ENCODE data around the gene PHKA2.

DNA sequence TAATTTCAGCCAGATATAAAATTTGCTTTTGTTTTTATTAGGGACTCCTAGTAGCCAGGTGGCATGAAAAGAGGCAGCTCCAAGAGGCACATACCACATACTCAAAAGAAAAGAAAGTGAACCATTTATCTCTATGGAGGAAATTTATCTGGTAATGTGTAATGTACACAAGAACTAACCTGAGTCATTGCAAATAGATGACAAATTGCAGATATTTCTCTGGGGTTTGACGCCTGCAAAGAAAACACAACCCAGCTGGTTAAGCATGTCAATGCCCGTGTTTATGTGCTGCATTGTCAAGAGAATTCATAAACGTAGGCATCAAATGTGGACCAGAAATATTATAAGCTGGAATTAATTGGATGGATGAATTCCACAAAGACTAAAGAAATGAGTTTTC lies 46.9 kb upstream of the PHKA2 start:
- TF ChIP-seq, protein P1, sequence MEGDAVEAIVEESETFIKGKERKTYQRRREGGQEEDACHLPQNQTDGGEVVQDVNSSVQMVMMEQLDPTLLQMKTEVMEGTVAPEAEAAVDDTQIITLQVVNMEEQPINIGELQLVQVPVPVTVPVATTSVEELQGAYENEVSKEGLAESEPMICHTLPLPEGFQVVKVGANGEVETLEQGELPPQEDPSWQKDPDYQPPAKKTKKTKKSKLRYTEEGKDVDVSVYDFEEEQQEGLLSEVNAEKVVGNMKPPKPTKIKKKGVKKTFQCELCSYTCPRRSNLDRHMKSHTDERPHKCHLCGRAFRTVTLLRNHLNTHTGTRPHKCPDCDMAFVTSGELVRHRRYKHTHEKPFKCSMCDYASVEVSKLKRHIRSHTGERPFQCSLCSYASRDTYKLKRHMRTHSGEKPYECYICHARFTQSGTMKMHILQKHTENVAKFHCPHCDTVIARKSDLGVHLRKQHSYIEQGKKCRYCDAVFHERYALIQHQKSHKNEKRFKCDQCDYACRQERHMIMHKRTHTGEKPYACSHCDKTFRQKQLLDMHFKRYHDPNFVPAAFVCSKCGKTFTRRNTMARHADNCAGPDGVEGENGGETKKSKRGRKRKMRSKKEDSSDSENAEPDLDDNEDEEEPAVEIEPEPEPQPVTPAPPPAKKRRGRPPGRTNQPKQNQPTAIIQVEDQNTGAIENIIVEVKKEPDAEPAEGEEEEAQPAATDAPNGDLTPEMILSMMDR (IDR thresholded peaks at IDR 0.05), result no peak
- no peak for TF ChIP-seq POLR2AphosphoS5 (IDR thresholded peaks at IDR 0.05)
- no peak for TF ChIP-seq POLR2A (IDR thresholded peaks at IDR 0.05)
